DOHH2 (cell line): ENCODE measurements around the gene FOXA3.

Experiments
- H3F3A ChIP-seq: fragments of 200-600 bp; sonication (generic), shearing (Covaris generic); 2 replicates; pipeline ENCODE4 v1.6.0; 2016; ENCODE audit warnings: antibody characterized with exemption, mild to moderate bottlenecking; ENCODE audit not compliant: control insufficient read depth, insufficient read depth
- H3K27ac ChIP-seq: fragments of 200-600 bp; sonication (generic); 2 replicates; pipeline ENCODE4 v1.5.1; 2014; ENCODE audit warnings: low read depth, mild to moderate bottlenecking, low read length, moderate library complexity
- H3K27me3 ChIP-seq: fragments of 200-600 bp; sonication (generic); 2 replicates; pipeline ENCODE4 v1.6.1; 2014; ENCODE audit warnings: mild to moderate bottlenecking, low read length, mixed read lengths; ENCODE audit not compliant: control insufficient read depth
- H3K36me3 ChIP-seq: fragments of 200-600 bp; sonication (generic); 2 replicates; pipeline ENCODE4 v1.6.1; 2014; ENCODE audit warnings: mild to moderate bottlenecking, low read length, moderate library complexity, mixed read lengths; ENCODE audit not compliant: control insufficient read depth
- H3K4me1 ChIP-seq: fragments of 200-600 bp; sonication (generic); 2 replicates; pipeline ENCODE4 v1.6.1; 2014; ENCODE audit warnings: mild to moderate bottlenecking, low read length, mixed read lengths; ENCODE audit not compliant: control insufficient read depth
- H3K4me2 ChIP-seq: fragments of 200-600 bp; sonication (generic); 2 replicates; pipeline ENCODE4 v1.6.0; 2014; ENCODE audit warnings: mild to moderate bottlenecking, low read length, moderate library complexity
- H3K4me3 ChIP-seq: fragments of 200-600 bp; sonication (generic); 2 replicates; pipeline ENCODE4 v1.5.1; 2014; ENCODE audit warnings: mild to moderate bottlenecking, low read length, mixed read lengths
- H3K79me2 ChIP-seq: fragments of 200-600 bp; sonication (generic); 2 replicates; pipeline ENCODE4 v1.6.1; 2014; ENCODE audit warnings: mild to moderate bottlenecking, low read length, mixed read lengths; ENCODE audit not compliant: control insufficient read depth
- H3K9me2 ChIP-seq: fragments of 200-600 bp; sonication (generic); replicated peaks from 2 replicates; pipeline ENCODE4 v1.6.1; 2014; ENCODE audit warnings: mild to moderate bottlenecking, low read length, mixed read lengths; ENCODE audit not compliant: control insufficient read depth
- H3K9me3 ChIP-seq: fragments of 200-600 bp; sonication (generic); 2 replicates; pipeline ENCODE4 v1.6.1; 2014; ENCODE audit warnings: antibody characterized with exemption, low read length, mixed read lengths; ENCODE audit not compliant: control insufficient read depth, insufficient read depth
- H4K20me1 ChIP-seq: fragments of 200-600 bp; sonication (generic); 2 replicates; pipeline ENCODE4 v1.6.0; 2014; ENCODE audit warnings: low read depth, mild to moderate bottlenecking, antibody characterized with exemption, low read length, moderate library complexity; ENCODE audit not compliant: control insufficient read depth, insufficient read depth
- EZH2phosphoT487 ChIP-seq: fragments of 200-600 bp; sonication (generic); IDR thresholded peaks from 2 replicates; pipeline ENCODE4 v1.6.1; 2017; ENCODE audit warnings: borderline replicate concordance, mild to moderate bottlenecking, antibody characterized with exemption, low read length, moderate library complexity, mixed read lengths
- TF ChIP-seq, protein P1 (sequence below): fragments of 200-600 bp; sonication (generic); IDR thresholded peaks from one replicate; pipeline ENCODE4 v1.5.1; 2014; ENCODE audit warnings: antibody characterized with exemption, mild to moderate bottlenecking, low read depth, low read length; ENCODE audit not compliant: poor library complexity, severe bottlenecking

Gene FOXA3

DNA sequence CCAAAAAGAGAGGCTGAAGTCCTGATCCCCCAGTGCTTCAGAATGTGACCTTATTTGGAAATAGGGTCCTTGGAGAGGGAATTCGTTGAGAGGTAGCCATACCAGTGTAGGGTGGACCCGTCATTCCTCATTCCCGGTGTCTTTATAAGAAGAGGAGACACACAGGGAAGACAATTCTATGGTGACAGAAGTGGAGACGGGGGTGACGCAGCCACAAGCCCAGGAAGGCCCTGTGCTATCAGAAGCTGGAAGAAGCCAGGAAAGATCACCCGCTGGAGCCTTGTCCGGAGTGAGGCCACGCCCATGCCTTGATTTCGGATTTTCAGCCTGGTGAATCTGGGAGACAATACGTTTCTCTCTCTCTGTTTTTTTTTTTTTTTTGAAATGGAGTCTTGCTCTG, 40.9 kb downstream of the FOXA3 start:
- Histone ChIP-seq H3K27me3 (no peaks in the 10 kb centered on the region), H3K4me2 (no peak overlapping the region), H3K79me2 (peaks cover 24% of the 10 kb centered on the region), H3F3A (no peaks in the 10 kb centered on the region), H3K4me3 (no peak overlapping the region), H3K36me3 (peaks cover 11% of the 10 kb centered on the region), H3K9me3 (no peaks in the 10 kb centered on the region), H4K20me1 (no peaks in the 10 kb centered on the region), H3K4me1 (peaks cover 21% of the 10 kb centered on the region), H3K9me2 (no peaks in the 10 kb centered on the region), H3K27ac (no peak overlapping the region)
- TF ChIP-seq EZH2phosphoT487, result no peak
- TF ChIP-seq, protein P1, sequence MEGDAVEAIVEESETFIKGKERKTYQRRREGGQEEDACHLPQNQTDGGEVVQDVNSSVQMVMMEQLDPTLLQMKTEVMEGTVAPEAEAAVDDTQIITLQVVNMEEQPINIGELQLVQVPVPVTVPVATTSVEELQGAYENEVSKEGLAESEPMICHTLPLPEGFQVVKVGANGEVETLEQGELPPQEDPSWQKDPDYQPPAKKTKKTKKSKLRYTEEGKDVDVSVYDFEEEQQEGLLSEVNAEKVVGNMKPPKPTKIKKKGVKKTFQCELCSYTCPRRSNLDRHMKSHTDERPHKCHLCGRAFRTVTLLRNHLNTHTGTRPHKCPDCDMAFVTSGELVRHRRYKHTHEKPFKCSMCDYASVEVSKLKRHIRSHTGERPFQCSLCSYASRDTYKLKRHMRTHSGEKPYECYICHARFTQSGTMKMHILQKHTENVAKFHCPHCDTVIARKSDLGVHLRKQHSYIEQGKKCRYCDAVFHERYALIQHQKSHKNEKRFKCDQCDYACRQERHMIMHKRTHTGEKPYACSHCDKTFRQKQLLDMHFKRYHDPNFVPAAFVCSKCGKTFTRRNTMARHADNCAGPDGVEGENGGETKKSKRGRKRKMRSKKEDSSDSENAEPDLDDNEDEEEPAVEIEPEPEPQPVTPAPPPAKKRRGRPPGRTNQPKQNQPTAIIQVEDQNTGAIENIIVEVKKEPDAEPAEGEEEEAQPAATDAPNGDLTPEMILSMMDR, result no peak

DNA sequence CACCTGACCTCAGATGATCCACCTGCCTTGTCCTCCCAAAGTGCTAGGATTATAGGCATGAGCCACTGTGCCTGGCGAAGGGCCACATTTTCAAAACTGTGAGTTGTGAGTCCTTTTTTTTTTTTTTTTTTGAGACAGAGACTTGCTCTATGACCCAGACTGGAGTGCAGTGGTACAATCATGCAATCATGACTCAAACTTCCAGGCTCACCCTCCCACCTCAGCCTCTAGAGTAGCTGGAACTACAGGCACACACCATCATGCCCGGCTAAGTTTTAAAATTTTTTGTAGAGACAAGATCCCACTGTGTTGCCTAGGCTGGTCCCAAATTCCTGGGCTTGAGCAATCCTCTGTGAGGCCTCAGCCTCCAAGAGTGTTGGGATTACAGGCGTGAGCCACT, 42.1 kb downstream of the FOXA3 start:
- TF ChIP-seq EZH2phosphoT487, result no peak
- TF ChIP-seq, protein P1, result no peak
- no peaks in the 10 kb centered on the region for H4K20me1 ChIP-seq
- H3K4me3 ChIP-seq, result no peak overlapping the region
- H3K9me2 ChIP-seq, result no peaks in the 10 kb centered on the region
- H3K4me2 ChIP-seq, result no peak overlapping the region
- H3K27me3 ChIP-seq, result no peaks in the 10 kb centered on the region
- H3F3A ChIP-seq, result no peaks in the 10 kb centered on the region
- no peak overlapping the region for H3K27ac ChIP-seq
- no peaks in the 10 kb centered on the region for H3K9me3 ChIP-seq
- peaks cover 11% of the 10 kb centered on the region for H3K79me2 ChIP-seq
- peaks cover 11% of the 10 kb centered on the region for H3K4me1 ChIP-seq
- no peaks in the 10 kb centered on the region; the same call in none of the 2 replicates for H3K36me3 ChIP-seq

DNA sequence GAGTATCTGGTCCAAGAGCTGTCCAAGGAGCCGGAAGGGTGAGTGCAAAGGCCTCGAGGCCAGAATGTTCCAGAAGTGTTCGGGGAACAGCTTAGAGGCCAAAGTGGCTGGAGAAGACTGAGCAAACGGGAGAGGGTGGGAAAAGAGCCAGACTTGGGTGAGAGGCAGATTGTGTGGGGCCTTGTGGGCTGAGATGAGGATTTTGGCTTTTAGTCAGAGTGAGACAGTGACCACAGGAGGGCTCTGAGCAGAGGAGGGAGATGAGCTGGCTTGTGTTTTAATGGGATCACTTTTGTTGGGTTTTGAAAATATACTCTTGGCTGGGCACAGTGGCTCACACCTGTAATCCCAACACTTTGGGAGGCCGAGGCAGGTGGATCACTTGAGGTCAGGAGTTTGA, 44.8 kb downstream of the FOXA3 start:
- Histone ChIP-seq H3F3A (no peaks in the 10 kb centered on the region), H3K9me2 (no peaks in the 10 kb centered on the region), H3K36me3 (no peaks in the 10 kb centered on the region), H3K4me2 (no peak overlapping the region), H3K27ac (no peak overlapping the region), H3K4me1 (peaks cover 17% of the 10 kb centered on the region), H3K9me3 (no peaks in the 10 kb centered on the region), H3K79me2 (no peaks in the 10 kb centered on the region), H3K4me3 (no peak overlapping the region), H4K20me1 (no peaks in the 10 kb centered on the region), H3K27me3 (no peaks in the 10 kb centered on the region)
- no peak for TF ChIP-seq EZH2phosphoT487
- TF ChIP-seq, protein P1, result no peak
